ENCODE data around the gene CTU2. TPM values are rescaled to one million over a fixed set of nuclear protein-coding genes. Genes with fewer than 3 reads are reported as not detected.

Gene CTU2
- polyA plus RNA-seq, 1 donor from 2014 or later: 26.3 TPM

DNA sequence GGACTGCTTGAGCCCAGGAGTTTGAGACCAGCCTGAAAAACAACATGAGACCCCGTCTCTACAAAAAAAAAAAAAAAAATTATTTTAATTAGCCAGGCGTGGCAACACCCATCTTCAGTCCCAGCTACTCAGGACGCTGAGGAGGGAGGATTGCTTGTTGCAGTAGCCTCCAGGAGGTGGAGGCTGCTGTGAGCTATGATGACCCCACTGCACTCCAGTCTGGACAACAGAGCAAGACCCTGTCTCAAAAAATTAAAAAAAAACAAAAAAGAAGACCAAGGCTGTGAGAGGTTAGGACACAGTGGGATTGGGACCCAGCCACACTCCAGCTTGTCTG lies 18.7 kb upstream of the CTU2 start:
- Histone ChIP-seq H3K9me3 (ENCODE audit: low read length) (no peaks in the 10 kb centered on the region), H3K9me2 (ENCODE audit: insufficient read depth, low read length) (no peaks in the 10 kb centered on the region), H2AFZ (ENCODE audit: low read depth, low read length) (no peak overlapping the region), H3K27me3 (ENCODE audit: insufficient read depth, low read depth, low read length) (peaks cover 45% of the 10 kb centered on the region), H3F3A (ENCODE audit: insufficient read depth, low read length, poor library complexity, severe bottlenecking) (no peaks in the 10 kb centered on the region), H3K4me3 (ENCODE audit: low read length) (no peak overlapping the region), H3K36me3 (ENCODE audit: insufficient read depth, low read length) (no peaks in the 10 kb centered on the region), H3K9ac (ENCODE audit: low read length) (no peak overlapping the region), H3K4me2 (ENCODE audit: low read length) (no peak overlapping the region), H3K27ac (ENCODE audit: low read length) (no peak overlapping the region), H3K79me2 (replicated peaks; ENCODE audit: insufficient read depth, low read length) (no peaks in the 10 kb centered on the region), H4K20me1 (ENCODE audit: insufficient read depth) (no peaks in the 10 kb centered on the region)
- TF ChIP-seq, protein P1, sequence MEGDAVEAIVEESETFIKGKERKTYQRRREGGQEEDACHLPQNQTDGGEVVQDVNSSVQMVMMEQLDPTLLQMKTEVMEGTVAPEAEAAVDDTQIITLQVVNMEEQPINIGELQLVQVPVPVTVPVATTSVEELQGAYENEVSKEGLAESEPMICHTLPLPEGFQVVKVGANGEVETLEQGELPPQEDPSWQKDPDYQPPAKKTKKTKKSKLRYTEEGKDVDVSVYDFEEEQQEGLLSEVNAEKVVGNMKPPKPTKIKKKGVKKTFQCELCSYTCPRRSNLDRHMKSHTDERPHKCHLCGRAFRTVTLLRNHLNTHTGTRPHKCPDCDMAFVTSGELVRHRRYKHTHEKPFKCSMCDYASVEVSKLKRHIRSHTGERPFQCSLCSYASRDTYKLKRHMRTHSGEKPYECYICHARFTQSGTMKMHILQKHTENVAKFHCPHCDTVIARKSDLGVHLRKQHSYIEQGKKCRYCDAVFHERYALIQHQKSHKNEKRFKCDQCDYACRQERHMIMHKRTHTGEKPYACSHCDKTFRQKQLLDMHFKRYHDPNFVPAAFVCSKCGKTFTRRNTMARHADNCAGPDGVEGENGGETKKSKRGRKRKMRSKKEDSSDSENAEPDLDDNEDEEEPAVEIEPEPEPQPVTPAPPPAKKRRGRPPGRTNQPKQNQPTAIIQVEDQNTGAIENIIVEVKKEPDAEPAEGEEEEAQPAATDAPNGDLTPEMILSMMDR (IDR thresholded peaks at IDR 0.05; ENCODE audit: poor library complexity, severe bottlenecking): no peak
- TF ChIP-seq TAF1 (IDR thresholded peaks at IDR 0.05; ENCODE audit: low read depth) (no peak), SMC3 (conservative IDR thresholded peaks at IDR 0.05; ENCODE audit: poor library complexity) (no peak), MXI1 (conservative IDR thresholded peaks at IDR 0.05; ENCODE audit: poor library complexity, severe bottlenecking) (no peak), POLR2AphosphoS5 (IDR thresholded peaks at IDR 0.05) (no peak), RAD21 (conservative IDR thresholded peaks at IDR 0.05) (no peak), EP300 (conservative IDR thresholded peaks at IDR 0.05; ENCODE audit: poor library complexity, severe bottlenecking) (no peak), EZH2 (IDR thresholded peaks at IDR 0.05; ENCODE audit: borderline replicate concordance, insufficient read depth, low read length, poor library complexity, severe bottlenecking) (no peak)
- TF ChIP-seq, protein P2, sequence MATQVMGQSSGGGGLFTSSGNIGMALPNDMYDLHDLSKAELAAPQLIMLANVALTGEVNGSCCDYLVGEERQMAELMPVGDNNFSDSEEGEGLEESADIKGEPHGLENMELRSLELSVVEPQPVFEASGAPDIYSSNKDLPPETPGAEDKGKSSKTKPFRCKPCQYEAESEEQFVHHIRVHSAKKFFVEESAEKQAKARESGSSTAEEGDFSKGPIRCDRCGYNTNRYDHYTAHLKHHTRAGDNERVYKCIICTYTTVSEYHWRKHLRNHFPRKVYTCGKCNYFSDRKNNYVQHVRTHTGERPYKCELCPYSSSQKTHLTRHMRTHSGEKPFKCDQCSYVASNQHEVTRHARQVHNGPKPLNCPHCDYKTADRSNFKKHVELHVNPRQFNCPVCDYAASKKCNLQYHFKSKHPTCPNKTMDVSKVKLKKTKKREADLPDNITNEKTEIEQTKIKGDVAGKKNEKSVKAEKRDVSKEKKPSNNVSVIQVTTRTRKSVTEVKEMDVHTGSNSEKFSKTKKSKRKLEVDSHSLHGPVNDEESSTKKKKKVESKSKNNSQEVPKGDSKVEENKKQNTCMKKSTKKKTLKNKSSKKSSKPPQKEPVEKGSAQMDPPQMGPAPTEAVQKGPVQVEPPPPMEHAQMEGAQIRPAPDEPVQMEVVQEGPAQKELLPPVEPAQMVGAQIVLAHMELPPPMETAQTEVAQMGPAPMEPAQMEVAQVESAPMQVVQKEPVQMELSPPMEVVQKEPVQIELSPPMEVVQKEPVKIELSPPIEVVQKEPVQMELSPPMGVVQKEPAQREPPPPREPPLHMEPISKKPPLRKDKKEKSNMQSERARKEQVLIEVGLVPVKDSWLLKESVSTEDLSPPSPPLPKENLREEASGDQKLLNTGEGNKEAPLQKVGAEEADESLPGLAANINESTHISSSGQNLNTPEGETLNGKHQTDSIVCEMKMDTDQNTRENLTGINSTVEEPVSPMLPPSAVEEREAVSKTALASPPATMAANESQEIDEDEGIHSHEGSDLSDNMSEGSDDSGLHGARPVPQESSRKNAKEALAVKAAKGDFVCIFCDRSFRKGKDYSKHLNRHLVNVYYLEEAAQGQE (IDR thresholded peaks at IDR 0.05; ENCODE audit: borderline replicate concordance): no peak

DNA sequence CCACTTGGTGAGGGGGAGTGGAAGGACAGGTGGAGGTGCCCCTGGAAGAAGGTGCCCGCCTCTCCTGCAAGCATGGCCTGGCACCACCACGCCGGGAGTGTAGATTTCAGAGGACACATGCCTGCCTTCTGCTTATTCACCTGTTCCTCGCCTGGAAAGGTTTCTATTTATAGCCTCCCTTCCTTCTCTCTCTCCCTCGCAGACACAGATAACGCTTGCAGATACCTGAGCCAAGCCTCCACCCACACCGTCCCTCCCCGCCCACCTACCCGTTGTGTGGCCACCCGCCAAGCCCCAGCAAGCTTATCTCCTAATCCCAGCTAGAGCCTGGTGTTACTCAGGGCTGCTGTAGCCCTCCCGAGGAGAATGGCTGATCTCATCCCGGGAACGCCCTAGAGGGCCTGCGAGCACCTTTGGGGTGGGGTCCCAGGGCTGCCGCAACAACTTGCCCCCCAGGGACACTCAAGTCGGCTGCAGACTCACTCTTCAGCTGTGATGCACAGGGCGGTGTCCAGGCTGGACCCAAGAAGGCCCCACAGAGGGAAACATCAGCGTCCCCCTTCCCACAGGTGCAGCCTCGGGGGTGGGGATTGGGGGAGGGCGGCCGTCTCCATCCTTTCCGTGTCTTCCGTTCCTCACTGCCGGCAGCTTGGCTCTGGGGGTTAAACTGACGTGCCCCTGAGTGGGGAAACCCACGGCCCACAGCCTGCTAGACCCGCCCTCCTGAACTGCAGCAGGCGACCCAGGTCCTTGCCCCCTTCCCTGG lies 18.1 kb upstream of the CTU2 start:
- no peak overlapping the region for H3K27ac ChIP-seq (ENCODE audit: low read length)
- no peaks in the 10 kb centered on the region for H3K79me2 ChIP-seq (replicated peaks; ENCODE audit: insufficient read depth, low read length)
- H3K9me3 ChIP-seq (ENCODE audit: low read length): no peaks in the 10 kb centered on the region
- H3K9me2 ChIP-seq (ENCODE audit: insufficient read depth, low read length): no peaks in the 10 kb centered on the region
- H3K4me2 ChIP-seq (ENCODE audit: low read length): no peak overlapping the region
- H3K4me3 ChIP-seq (ENCODE audit: low read length): no peak overlapping the region
- H3K27me3 ChIP-seq (ENCODE audit: insufficient read depth, low read depth, low read length): peaks cover 45% of the 10 kb centered on the region
- H3K36me3 ChIP-seq (ENCODE audit: insufficient read depth, low read length): no peaks in the 10 kb centered on the region
- H4K20me1 ChIP-seq (ENCODE audit: insufficient read depth): no peaks in the 10 kb centered on the region
- no peaks in the 10 kb centered on the region for H3F3A ChIP-seq (ENCODE audit: insufficient read depth, low read length, poor library complexity, severe bottlenecking)
- no peak for TF ChIP-seq TAF1 (IDR thresholded peaks at IDR 0.05; ENCODE audit: low read depth)
- TF ChIP-seq POLR2AphosphoS5 (IDR thresholded peaks at IDR 0.05): no peak
- no peak for TF ChIP-seq EP300 (conservative IDR thresholded peaks at IDR 0.05; ENCODE audit: poor library complexity, severe bottlenecking)
- H2AFZ ChIP-seq (ENCODE audit: low read depth, low read length): no peak overlapping the region
- no peak overlapping the region for H3K9ac ChIP-seq (ENCODE audit: low read length)

Measured in neural cell (in vitro differentiated cells).